ENCODE results near the gene TRIM44.

GRCh38 chr11:35714882-35715627 is 52.5 kb downstream of the TRIM44 start:
- TF ChIP-seq CTCF (IDR thresholded peaks at IDR 0.05) (no peak), ZFX (IDR thresholded peaks at IDR 0.05; ENCODE audit: borderline replicate concordance) (no peak)
